Stimulated activated CD8-positive, alpha-beta memory T cell treated with anti-CD3 and anti-CD28 coated beads, Interleukin-7, amount 100 ng/mL, for 1 hour (primary cell): ENCODE data around the gene LEFTY1.

Source experiments
- DNase-seq, 2 donors: peaks; one replicate each; pipeline ENCODE4 v3.0.0-alpha.2; 2020; ENCODE audit warnings: low read depth in 2 of 2

LEFTY1 gene

DNA sequence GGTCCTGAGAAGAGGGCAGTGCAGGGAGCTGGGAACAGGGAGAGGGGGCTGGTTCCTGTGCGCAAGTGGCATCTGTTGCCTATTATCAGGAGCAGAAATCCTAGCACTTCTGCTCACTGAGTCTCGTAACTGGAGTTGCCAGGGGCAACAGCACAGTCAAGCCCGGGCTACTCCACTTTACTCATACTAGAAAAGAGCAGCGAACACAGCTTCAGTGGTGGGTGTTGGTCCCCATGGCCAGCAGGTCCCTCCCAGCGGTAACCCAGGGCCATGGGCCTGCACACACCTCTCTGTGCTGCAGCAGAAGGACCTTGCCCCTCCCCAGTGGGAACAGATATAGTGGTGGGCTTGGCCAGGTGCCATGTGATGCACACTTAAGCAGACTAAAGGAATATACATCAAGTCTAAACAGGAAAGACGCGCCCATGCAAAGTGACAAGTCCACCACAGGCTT lies 26.6 kb upstream of the LEFTY1 start:
- no peak for DNase-seq

DNA sequence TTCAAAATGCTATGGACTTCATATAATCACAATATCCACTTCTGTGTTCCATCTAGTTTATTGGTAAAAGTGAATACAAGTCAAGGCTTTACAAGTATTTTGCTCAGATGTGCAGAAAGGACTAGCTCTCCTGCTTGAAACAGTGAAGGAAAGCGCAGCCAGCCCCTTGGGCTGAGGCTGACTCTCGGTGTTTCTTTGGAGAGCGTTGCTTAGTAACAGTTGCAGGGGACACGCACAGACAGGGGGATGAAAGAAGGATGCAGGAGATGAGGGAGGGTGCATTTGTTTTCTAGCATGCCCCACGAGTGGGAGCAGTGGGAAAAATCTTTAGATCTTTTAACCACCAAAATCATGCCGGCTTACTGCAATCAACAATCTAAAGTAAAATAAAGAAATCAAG lies 26.0 kb upstream of the LEFTY1 start:
- DNase-seq = no peak

GRCh38 chr1:225914391-225914790 lies 25.4 kb upstream of the LEFTY1 start:
- no peak for DNase-seq

GRCh38 chr1:225911191-225912130 lies 22.5 kb upstream of the LEFTY1 start:
- DNase-seq = peak; percentile 41 to 59

GRCh38 chr1:225909477-225909876 lies 20.5 kb upstream of the LEFTY1 start:
- no peak for DNase-seq

DNA sequence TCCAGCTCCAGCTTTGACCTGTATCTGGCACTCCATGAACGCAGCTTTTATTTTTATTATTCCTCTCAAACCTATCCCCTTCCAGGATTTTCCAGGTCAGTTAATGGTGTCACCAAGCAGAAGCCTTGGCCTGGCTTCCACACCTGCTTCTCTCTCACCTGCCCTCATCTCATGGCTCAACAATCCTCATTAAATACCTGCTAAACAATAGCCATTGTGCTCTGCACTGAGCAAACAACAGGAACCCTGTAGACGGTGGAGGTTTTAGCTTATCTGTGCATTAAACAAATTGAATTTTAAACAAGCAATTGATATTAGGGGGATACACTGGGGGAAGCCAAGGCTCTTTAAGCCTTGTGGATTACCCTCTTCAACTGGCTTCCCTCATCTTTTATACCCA lies 19.8 kb upstream of the LEFTY1 start:
- no peak for DNase-seq

- no peak for DNase-seq
Measured at GRCh38 chr1:225908013-225908640, 19.2 kb upstream of the LEFTY1 start.

DNA sequence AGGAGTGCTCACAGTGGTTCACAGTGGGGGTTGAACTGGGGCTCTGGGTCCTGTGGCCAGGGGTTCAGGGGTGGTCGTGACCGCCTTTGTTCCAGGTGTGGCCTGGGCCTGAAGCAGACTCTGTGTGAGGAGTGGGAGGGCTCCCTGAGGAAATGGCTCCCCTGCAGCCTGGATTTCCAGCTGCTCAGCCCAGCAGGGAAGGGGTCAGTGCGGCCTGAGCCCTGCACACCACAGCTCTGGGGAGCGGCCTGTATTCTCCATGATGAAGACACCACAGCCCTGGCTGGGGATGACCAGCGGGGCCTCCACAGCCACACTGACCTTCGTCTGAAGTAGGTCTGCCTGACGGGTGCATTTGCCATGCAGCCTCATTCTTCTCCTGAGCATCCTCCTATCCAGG lies 18.4 kb upstream of the LEFTY1 start:
- no peak for DNase-seq

DNA sequence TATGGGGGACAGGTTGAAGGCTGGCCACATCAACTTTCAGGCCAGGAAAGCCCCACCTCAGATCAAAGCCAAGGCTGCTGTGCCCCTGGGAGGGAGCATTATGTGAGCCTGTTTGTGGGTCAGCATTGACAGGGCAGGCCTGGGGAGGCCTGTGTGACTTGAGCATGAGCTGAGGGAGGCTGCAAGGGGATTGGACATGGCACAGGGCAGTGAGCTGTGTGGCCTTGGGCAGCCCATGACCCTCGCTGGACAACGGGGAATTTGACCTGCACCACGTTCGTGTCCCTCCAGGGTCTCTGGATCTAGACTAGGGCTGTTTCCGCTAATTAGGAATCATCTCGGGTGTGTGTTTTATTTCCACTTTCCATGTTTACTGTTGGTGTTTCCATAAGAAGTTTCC lies 17.5 kb upstream of the LEFTY1 start:
- DNase-seq = no peak

- no peak for DNase-seq
Measured at GRCh38 chr1:225903623-225904022, 14.7 kb upstream of the LEFTY1 start.

- DNase-seq = no peak
Measured at GRCh38 chr1:225899044-225899925, 10.3 kb upstream of the LEFTY1 start.

DNA sequence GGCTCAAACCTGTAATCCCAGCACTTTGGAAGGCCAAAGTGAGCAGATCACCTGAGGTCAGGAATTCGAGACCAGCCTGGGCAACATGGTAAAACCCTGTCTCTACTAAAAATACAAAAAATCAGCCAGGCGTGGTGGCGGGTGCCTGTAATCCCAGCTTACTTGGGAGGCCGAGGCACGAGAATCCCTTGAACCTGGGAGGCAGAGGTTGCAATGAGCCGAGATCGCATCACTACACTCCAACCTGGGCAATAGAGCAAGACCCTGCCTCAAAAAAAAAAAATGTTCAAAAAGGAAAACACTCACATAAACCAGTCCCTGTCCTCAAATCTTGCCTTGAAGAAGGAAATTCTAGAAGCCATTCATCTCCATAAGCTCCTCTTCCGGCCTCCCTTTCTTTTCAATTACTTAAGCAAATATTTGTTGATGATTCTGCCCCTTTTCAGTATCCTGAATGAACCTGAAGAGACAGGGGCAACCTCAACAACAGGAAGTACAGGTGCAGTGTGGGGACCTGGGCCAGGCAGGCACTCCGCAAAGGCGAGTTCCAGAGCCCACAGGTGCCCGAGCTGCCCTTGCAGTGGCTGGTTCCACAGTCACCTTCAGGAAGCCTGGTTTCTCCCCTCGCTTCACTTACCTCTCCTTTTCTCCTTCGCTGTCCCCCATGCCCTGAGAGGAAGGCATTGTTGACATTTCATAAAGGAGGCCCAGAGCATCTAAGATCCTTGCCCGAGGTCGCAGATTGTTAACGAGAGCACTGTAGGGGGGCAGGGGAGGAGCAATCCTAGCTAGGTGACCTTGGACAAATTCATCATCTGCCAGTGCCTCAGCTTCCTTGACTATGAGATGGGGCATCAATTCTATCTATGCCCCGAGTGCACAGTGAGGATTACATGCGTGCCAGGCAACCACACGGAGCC lies 8.9 kb upstream of the LEFTY1 start:
- peak in 1 of 2 donors; percentile 6 for DNase-seq

DNA sequence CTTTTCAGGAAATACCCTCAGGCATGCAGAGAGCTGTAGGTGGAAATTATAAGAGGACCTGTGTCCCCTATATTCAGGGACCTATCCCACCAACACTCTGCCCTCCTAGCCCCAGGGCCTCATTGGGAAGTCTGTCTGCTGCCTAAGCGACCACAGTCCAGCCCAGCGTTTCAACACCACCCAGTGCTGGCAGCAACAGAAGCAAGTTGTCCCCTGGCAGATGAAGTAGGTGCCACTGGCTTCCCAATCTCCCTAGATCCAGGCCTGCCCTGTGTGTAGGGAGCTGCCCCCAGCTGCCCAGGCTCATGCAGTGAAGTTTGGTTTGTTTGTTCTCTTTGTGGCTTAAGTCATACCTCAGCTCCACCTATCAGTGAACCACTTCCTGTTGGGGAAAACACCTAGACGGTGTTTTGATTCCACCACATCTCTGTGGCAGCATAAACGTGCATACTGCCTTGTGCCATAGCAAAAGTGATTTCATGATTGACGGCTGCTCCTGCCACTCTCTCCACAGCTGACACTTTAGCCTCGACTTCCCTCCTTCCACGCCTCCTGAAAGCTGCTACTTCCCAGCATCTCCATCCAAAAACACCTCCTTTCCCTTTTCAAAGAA lies 8.1 kb upstream of the LEFTY1 start:
- DNase-seq = peak; percentile 31 to 34

GRCh38 chr1:225896494-225896893 lies 7.5 kb upstream of the LEFTY1 start:
- DNase-seq = no peak

DNA sequence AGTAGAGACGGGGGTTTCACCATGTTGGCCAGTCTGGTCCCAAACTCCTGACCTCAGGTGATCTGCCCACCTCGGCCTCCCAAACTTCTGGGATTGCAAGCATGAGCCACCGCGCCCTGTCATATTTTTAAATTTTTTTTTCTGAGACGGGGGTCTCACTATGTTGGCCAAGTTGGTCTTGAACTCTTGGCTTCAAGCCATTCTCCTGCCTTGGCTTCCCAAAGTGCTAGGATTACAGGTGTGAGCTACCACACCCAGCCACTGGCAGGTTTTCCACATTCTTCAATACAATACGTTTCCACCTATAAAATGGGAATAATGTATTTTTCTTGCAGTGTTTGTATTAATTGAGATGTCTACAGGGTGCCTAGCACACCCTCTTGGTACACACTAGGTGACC lies 3.4 kb upstream of the LEFTY1 start:
- no peak for DNase-seq

GRCh38 chr1:225891229-225891972 lies 2.5 kb upstream of the LEFTY1 start:
- DNase-seq = no peak

- no peak for DNase-seq
Measured at GRCh38 chr1:225890346-225891228, 1.6 kb upstream of the LEFTY1 start.

GRCh38 chr1:225889743-225890142 lies 797 bp upstream of the LEFTY1 start:
- no peak for DNase-seq
